Endodermal cell (in vitro differentiated cells): Measurements from ENCODE around the gene FARP1. TPM values are rescaled to one million over a fixed set of nuclear protein-coding genes. Genes with fewer than 3 reads are reported as not detected.

Experiments
- DNase-seq: peaks from one replicate; pipeline ENCODE4 v3.0.0-alpha.2; 2017
- H3K27ac ChIP-seq: 2 replicates; pipeline ENCODE4 v1.5.1; 2013; ENCODE audit warnings: mild to moderate bottlenecking, low read depth, low read length, moderate library complexity
- H3K27me3 ChIP-seq: 2 replicates; pipeline ENCODE4 v1.6.1; 2013; ENCODE audit warnings: mild to moderate bottlenecking, low read length, moderate library complexity; ENCODE audit not compliant: insufficient read depth, control insufficient read depth, poor library complexity, severe bottlenecking
- H3K36me3 ChIP-seq: 2 replicates; pipeline ENCODE4 v1.7.0; 2013; ENCODE audit warnings: mild to moderate bottlenecking, low read length, moderate library complexity; ENCODE audit not compliant: control insufficient read depth, insufficient read depth
- H3K4me1 ChIP-seq: one replicate; pipeline ENCODE4 v1.7.0; 2013; ENCODE audit warnings: low read length; ENCODE audit not compliant: control insufficient read depth, insufficient read depth
- H3K4me3 ChIP-seq: 2 replicates; pipeline ENCODE4 v1.5.1; 2013; ENCODE audit warnings: mild to moderate bottlenecking, low read length, moderate library complexity
- H3K9ac ChIP-seq: 2 replicates; pipeline ENCODE4 v1.6.1; 2013; ENCODE audit warnings: mild to moderate bottlenecking, low read length, moderate library complexity; ENCODE audit not compliant: poor library complexity, severe bottlenecking; ENCODE audit errors: extremely low read depth
- H3K9me3 ChIP-seq: 2 replicates; pipeline ENCODE4 v1.6.1; 2013; ENCODE audit warnings: mild to moderate bottlenecking, low read length, moderate library complexity; ENCODE audit not compliant: control insufficient read depth
- H3K27ac Mint-ChIP-seq: 2 replicates; pipeline ENCODE4 v1.8.0; 2020; ENCODE audit warnings: mixed read lengths
- H3K27me3 Mint-ChIP-seq: 2 replicates; pipeline ENCODE4 v1.8.0; 2021; ENCODE audit warnings: mild to moderate bottlenecking, mixed read lengths; ENCODE audit not compliant: insufficient read depth
- H3K36me3 Mint-ChIP-seq: 2 replicates; pipeline ENCODE4 v1.8.0; 2020; ENCODE audit warnings: low read depth, mixed read lengths
- H3K4me1 Mint-ChIP-seq: 2 replicates; pipeline ENCODE4 v1.8.0; 2020; ENCODE audit warnings: mixed read lengths
- H3K4me3 Mint-ChIP-seq: 2 replicates; pipeline ENCODE4 v1.8.0; 2020; ENCODE audit warnings: mild to moderate bottlenecking, moderate library complexity, mixed read lengths
- H3K9me3 Mint-ChIP-seq: 2 replicates; pipeline ENCODE4 v1.8.0; 2020; ENCODE audit warnings: mild to moderate bottlenecking, mixed read lengths
- WGBS, 2 experiments: methylation state at CpG; one replicate each; pipeline versions ENCODE4 v1.1.5 to v1.1.7; 2013; ENCODE audit warnings: missing lambda C conversion rate in 2 of 2, mixed read lengths in 1 of 2; ENCODE audit not compliant: insufficient coverage in 1 of 2, insufficient read length in 1 of 2; 5-methylcytosine and 5-hydroxymethylcytosine counted together
- total RNA-seq, 2 donors: library from RNA; stranded (reverse); fragmentation: NEBNext Ultra II Directional in 1 of 2; extraction: Animal tissue kit (Norgen Biotek cat#: 25700) in 1 of 2; gene quantifications; 2 replicates in 1 of 2; 3 replicates in 1 of 2; pipeline ENCODE4 v1.2.1, GENCODE V29; 2021
- TF ChIP-seq, protein P1 (sequence below): fragments of 200-600 bp; sonication (generic); conservative IDR thresholded peaks from 2 replicates; pipeline ENCODE4 v1.5.0; 2021; ENCODE audit warnings: antibody characterized with exemption, mild to moderate bottlenecking

FARP1 gene
- total RNA-seq, 2 donors from 2014 or later: 237 to 319 TPM

GRCh38 chr13:98096059-98096458 lies 46.8 kb upstream of the FARP1 start:
- no peak overlapping the region for H3K9ac ChIP-seq
- TF ChIP-seq, protein P1, sequence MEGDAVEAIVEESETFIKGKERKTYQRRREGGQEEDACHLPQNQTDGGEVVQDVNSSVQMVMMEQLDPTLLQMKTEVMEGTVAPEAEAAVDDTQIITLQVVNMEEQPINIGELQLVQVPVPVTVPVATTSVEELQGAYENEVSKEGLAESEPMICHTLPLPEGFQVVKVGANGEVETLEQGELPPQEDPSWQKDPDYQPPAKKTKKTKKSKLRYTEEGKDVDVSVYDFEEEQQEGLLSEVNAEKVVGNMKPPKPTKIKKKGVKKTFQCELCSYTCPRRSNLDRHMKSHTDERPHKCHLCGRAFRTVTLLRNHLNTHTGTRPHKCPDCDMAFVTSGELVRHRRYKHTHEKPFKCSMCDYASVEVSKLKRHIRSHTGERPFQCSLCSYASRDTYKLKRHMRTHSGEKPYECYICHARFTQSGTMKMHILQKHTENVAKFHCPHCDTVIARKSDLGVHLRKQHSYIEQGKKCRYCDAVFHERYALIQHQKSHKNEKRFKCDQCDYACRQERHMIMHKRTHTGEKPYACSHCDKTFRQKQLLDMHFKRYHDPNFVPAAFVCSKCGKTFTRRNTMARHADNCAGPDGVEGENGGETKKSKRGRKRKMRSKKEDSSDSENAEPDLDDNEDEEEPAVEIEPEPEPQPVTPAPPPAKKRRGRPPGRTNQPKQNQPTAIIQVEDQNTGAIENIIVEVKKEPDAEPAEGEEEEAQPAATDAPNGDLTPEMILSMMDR: no peak
- H3K4me3 ChIP-seq: no peak overlapping the region
- Mint-ChIP-seq H3K4me3 (no peak overlapping the region), H3K27me3 (no peaks in the 10 kb centered on the region), H3K27ac (no peak overlapping the region), H3K9me3 (peaks cover 42% of the 10 kb centered on the region), H3K4me1 (no peaks in the 10 kb centered on the region), H3K36me3 (no peaks in the 10 kb centered on the region)
- H3K4me1 ChIP-seq: no peaks in the 10 kb centered on the region
- no peaks in the 10 kb centered on the region for H3K27me3 ChIP-seq
- 51 to 58% methylated on average over 4 to 5 of the region's 5 CpGs for WGBS, 2 experiments
- H3K36me3 ChIP-seq: no peaks in the 10 kb centered on the region
- H3K9me3 ChIP-seq: peaks cover 30% of the 10 kb centered on the region
- DNase-seq: no peak
- no peak overlapping the region for H3K27ac ChIP-seq

GRCh38 chr13:98097749-98098148 lies 45.1 kb upstream of the FARP1 start:
- Histone ChIP-seq H3K9me3 (peaks cover 21% of the 10 kb centered on the region), H3K9ac (no peak overlapping the region), H3K27ac (no peak overlapping the region), H3K4me3 (no peak overlapping the region), H3K4me1 (no peaks in the 10 kb centered on the region), H3K36me3 (no peaks in the 10 kb centered on the region), H3K27me3 (no peaks in the 10 kb centered on the region)
- 62 to 64% methylated on average over 3 to 5 of the region's 5 CpGs for WGBS, 2 experiments
- DNase-seq: no peak
- peaks cover 35% of the 10 kb centered on the region for H3K9me3 Mint-ChIP-seq
- H3K36me3 Mint-ChIP-seq: no peaks in the 10 kb centered on the region
- no peaks in the 10 kb centered on the region for H3K4me1 Mint-ChIP-seq
- H3K27ac Mint-ChIP-seq: no peak overlapping the region
- H3K4me3 Mint-ChIP-seq: no peak overlapping the region
- TF ChIP-seq, protein P1: no peak
- no peaks in the 10 kb centered on the region for H3K27me3 Mint-ChIP-seq

DNA sequence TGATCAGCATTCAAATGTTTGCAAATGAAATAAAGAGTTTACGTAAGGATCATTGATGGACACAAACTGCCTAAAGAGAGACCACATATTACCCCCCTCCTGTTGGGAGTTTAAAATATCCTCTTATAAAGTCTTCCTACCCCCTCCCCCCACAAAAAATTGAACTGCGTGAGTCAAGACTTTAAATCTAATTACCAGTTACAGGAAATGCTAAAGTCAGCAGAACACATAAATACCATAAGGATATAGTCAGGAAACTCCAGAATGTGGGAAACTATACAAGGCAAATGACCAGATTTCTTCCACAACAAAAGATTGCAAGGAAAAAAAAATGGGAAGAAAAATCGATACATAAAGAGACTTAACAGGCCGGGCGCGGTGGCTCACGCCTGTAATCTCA lies 44.4 kb upstream of the FARP1 start:
- no peaks in the 10 kb centered on the region for H3K36me3 ChIP-seq
- Mint-ChIP-seq H3K4me3 (no peak overlapping the region), H3K36me3 (no peaks in the 10 kb centered on the region), H3K27me3 (no peaks in the 10 kb centered on the region), H3K4me1 (no peaks in the 10 kb centered on the region), H3K9me3 (peaks cover 27% of the 10 kb centered on the region), H3K27ac (no peak overlapping the region)
- DNase-seq: no peak
- no peak overlapping the region for H3K4me3 ChIP-seq
- H3K4me1 ChIP-seq: no peaks in the 10 kb centered on the region
- no peak overlapping the region for H3K27ac ChIP-seq
- TF ChIP-seq, protein P1: no peak
- no peak overlapping the region for H3K9ac ChIP-seq
- H3K27me3 ChIP-seq: no peaks in the 10 kb centered on the region
- H3K9me3 ChIP-seq: peaks cover 18% of the 10 kb centered on the region
- 98% methylated on average over 7 of the region's 7 CpGs; no CpG with 5 or more reads in 1 of the 2 experiments for WGBS, 2 experiments
